K562 (cell line): ENCODE measurements around the gene PSME1. TPM values are rescaled to one million over a fixed set of nuclear protein-coding genes. Genes with fewer than 3 reads are reported as not detected.

Experiments
- ARNT ChIP-seq, 2 experiments: fragments of 450-650 bp; IDR thresholded peaks; 2 replicates each; pipeline ENCODE4 v1.6.1; 2016; ENCODE audit warnings: mild to moderate bottlenecking in 1 of 2
- BRD9 ChIP-seq: fragments of 450-650 bp; IDR thresholded peaks from 2 replicates; pipeline ENCODE4 v1.6.1; 2018; ENCODE audit warnings: low read depth; ENCODE audit not compliant: partially characterized antibody
- EGR1 ChIP-seq: fragments of 450-650 bp; conservative IDR thresholded peaks from 2 replicates; pipeline ENCODE4 v1.6.1; 2017; ENCODE audit warnings: mild to moderate bottlenecking
- ESRRA ChIP-seq: fragments of 450-650 bp; IDR thresholded peaks from 2 replicates; pipeline ENCODE4 v1.6.1; 2014; ENCODE audit warnings: low read depth, mild to moderate bottlenecking, moderate library complexity, borderline replicate concordance
- HDAC6 ChIP-seq: IDR thresholded peaks from 2 replicates; pipeline ENCODE4 v1.6.1; 2012; ENCODE audit warnings: low read depth, mild to moderate bottlenecking, control low read depth, inconsistent platforms, low read length, moderate library complexity
- JUN ChIP-seq, 2 experiments: sonication (generic) in 1 of 2; formaldehyde crosslinking in 1 of 2; IDR thresholded peaks; 2 replicates each; pipeline versions ENCODE4 v1.6.1 to v1.8.0; 2012 to 2022; ENCODE audit warnings: borderline replicate concordance in 2 of 2, mild to moderate bottlenecking in 2 of 2, improper control_type of control experiment in 1 of 2, low read depth in 1 of 2, low read length in 1 of 2, missing genetic modification reagents in 1 of 2
- MAZ ChIP-seq, 2 experiments: fragments of 450-650 bp in 1 of 2; sonication (generic) in 1 of 2; formaldehyde crosslinking; IDR thresholded peaks in 1 of 2; conservative IDR thresholded peaks in 1 of 2; 2 replicates each; pipeline versions ENCODE4 v1.4.0 to v1.5.0; 2020; ENCODE audit warnings: mild to moderate bottlenecking in 1 of 2, missing genetic modification reagents in 1 of 2
- PTRF ChIP-seq: fragments of 450-650 bp; IDR thresholded peaks from 2 replicates; pipeline ENCODE4 v1.6.1; 2016; ENCODE audit warnings: mild to moderate bottlenecking, missing genetic modification characterization, missing compliant biosample characterization
- PYGO2 ChIP-seq: fragments of 450-650 bp; IDR thresholded peaks from 2 replicates; pipeline ENCODE4 v1.6.1; 2016; ENCODE audit warnings: mild to moderate bottlenecking, missing genetic modification characterization, moderate library complexity, missing compliant biosample characterization
- RBM25 ChIP-seq: fragments of 200-400 bp; formaldehyde crosslinking; IDR thresholded peaks from 2 replicates; pipeline ENCODE4 v1.6.1; 2018; ENCODE audit warnings: low read length, low read depth, moderate library complexity; ENCODE audit not compliant: severe bottlenecking
- TAF9B ChIP-seq: fragments of 450-650 bp; IDR thresholded peaks from 2 replicates; pipeline ENCODE4 v1.6.1; 2018; ENCODE audit warnings: mild to moderate bottlenecking; ENCODE audit not compliant: partially characterized antibody
- ZFPM2 ChIP-seq: fragments of 250-450 bp; sonication (Bioruptor Pico); IDR thresholded peaks from 2 replicates; pipeline ENCODE4 v1.5.1; 2022; ENCODE audit warnings: mild to moderate bottlenecking
- ZNF146 ChIP-seq: IDR thresholded peaks from one replicate; pipeline ENCODE4 v1.6.1; 2018; ENCODE audit warnings: missing compliant biosample characterization; ENCODE audit not compliant: unreplicated experiment
- ZNF75A ChIP-seq: fragments of 450-650 bp; formaldehyde crosslinking; IDR thresholded peaks from 2 replicates; pipeline ENCODE4 v1.4.0; 2020; ENCODE audit warnings: mild to moderate bottlenecking
- polyA plus RNA-seq, 8 experiments: library from polyadenylated mRNA; depleted of rRNA in 4 of 8; stranded (reverse) in 5 of 8; unstranded in 3 of 8; fragments of >200 nt; fragmentation: Nextera tagmentation in 2 of 8; fragmentation: Illumina TruSeq in 1 of 8; extraction: Ambion mirVana in 2 of 8; extraction: Trizol in 1 of 8; gene quantifications; 2 replicates each; pipeline versions ENCODE4 v1.2.1 to v1.2.3, GENCODE V29; 2011 to 2014; ENCODE audit warnings: inconsistent platforms in 1 of 8, missing spikeins in 1 of 8
- total RNA-seq, 7 experiments: library from RNA; depleted of rRNA in 6 of 7; stranded (reverse); fragments of >200 nt in 6 of 7; fragmentation: Illumina TruSeq in 2 of 7; extraction: Trizol in 2 of 7; gene quantifications; 2 replicates each; pipeline versions ENCODE4 v1.2.1 to v1.2.3, GENCODE V29; 2011 to 2021; ENCODE audit warnings: low replicate concordance in 1 of 7
- TF ChIP-seq, protein P1 (sequence below): fragments of 250-450 bp; sonication (Bioruptor Pico); IDR thresholded peaks from 2 replicates; pipeline ENCODE4 v1.4.0; 2020; ENCODE audit warnings: borderline replicate concordance
- TF ChIP-seq, protein P2 (sequence below), 2 experiments: fragments of 450-650 bp in 1 of 2; IDR thresholded peaks; 2 replicates each; pipeline ENCODE4 v1.6.1; 2011 to 2017; ENCODE audit warnings: low read depth in 2 of 2, antibody characterized with exemption in 1 of 2, borderline replicate concordance in 1 of 2, low read length in 1 of 2, mild to moderate bottlenecking in 1 of 2, mixed read lengths in 1 of 2; ENCODE audit not compliant: control insufficient read depth in 1 of 2
- TF ChIP-seq, protein P3 (sequence below): sonication (generic); formaldehyde crosslinking; IDR thresholded peaks from 2 replicates; pipeline ENCODE4 v1.4.0; 2020; ENCODE audit warnings: mild to moderate bottlenecking, missing genetic modification reagents
- TF ChIP-seq, protein P4 (sequence below): fragments of 250-450 bp; sonication (Bioruptor Pico); IDR thresholded peaks from 2 replicates; pipeline ENCODE4 v1.8.0; 2022; ENCODE audit warnings: inconsistent platforms, mild to moderate bottlenecking, moderate library complexity, borderline replicate concordance

The PSME1 gene
- total and polyA plus RNA-seq, 9 of the 15 experiments (the other 6 are each of a cell fraction or from before 2014, with no cell fraction given), result 20.3 to 180 (median 67.5) TPM

DNA sequence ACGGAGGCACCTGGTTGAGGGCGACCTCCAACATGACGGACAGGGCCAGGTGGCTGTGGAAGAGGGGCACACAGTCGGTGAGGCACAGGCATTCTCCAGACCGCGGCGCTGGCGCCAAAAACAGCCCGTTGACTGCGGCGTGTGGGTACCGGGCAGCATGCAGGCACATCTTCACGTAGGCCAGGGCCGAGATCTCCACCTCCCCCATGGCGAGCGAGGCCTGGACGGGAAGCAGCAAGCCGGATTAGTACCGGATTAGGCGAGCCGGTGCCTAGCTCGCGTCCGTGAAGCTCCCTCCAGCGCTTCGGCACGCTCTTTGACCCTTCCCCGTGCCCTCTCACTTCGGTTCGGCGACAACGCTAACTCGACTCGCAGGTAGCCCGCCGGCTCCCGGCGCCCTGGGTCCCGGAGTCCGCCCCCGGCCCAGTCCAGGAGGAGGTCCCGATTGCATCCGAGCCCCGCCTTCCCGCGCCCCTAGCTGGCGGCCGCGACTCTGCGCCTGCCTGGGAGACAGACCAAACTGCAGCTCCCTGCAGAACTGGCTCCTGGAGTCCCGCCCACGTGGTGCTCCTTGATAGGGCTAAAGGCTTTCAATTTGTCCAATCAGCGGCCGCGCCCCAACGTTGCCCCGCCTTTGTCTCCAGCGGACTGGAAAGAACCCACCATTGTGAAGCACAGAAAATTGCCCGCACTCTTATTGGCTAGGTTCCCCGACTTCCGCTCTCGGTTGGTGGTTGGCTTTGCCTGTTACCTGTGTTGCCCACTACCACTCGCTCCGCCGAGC is 5.3 kb downstream of the PSME1 start, which contains the start of gene EMC9 (continued):
- TF ChIP-seq RBM25 (peak; percentile 58), ZNF146 (CRISPR knock-in tag) (no peak), ZFPM2 (no peak), PYGO2 (no peak), PTRF (tag) (no peak), ZNF75A (CRISPR knock-in tag) (no peak), ARNT (IDR thresholded peaks at IDR 0.05) (no peak), ESRRA (no peak), TAF9B (no peak), JUN (IDR thresholded peaks at IDR 0.05; ENCODE audit: borderline replicate concordance, low read depth, low read length) (no peak), JUN (CRISPR knock-in tag; IDR thresholded peaks at IDR 0.05; ENCODE audit: borderline replicate concordance) (no peak), MAZ (CRISPR knock-in tag; conservative IDR thresholded peaks at IDR 0.05 in 1 of 2, IDR thresholded peaks at IDR 0.05 in 1 of 2) (peak; percentile 32 to 47), HDAC6 (no peak), EGR1 (peak; percentile 88), BRD9 (no peak)
- TF ChIP-seq, protein P1, sequence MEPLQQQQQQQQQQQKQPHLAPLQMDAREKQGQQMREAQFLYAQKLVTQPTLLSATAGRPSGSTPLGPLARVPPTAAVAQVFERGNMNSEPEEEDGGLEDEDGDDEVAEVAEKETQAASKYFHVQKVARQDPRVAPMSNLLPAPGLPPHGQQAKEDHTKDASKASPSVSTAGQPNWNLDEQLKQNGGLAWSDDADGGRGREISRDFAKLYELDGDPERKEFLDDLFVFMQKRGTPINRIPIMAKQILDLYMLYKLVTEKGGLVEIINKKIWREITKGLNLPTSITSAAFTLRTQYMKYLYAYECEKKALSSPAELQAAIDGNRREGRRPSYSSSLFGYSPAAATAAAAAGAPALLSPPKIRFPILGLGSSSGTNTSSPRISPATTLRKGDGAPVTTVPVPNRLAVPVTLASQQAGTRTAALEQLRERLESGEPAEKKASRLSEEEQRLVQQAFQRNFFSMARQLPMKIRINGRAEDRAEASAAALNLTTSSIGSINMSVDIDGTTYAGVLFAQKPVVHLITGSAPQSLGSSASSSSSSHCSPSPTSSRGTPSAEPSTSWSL (CRISPR knock-in tag), result no peak
- TF ChIP-seq, protein P2, sequence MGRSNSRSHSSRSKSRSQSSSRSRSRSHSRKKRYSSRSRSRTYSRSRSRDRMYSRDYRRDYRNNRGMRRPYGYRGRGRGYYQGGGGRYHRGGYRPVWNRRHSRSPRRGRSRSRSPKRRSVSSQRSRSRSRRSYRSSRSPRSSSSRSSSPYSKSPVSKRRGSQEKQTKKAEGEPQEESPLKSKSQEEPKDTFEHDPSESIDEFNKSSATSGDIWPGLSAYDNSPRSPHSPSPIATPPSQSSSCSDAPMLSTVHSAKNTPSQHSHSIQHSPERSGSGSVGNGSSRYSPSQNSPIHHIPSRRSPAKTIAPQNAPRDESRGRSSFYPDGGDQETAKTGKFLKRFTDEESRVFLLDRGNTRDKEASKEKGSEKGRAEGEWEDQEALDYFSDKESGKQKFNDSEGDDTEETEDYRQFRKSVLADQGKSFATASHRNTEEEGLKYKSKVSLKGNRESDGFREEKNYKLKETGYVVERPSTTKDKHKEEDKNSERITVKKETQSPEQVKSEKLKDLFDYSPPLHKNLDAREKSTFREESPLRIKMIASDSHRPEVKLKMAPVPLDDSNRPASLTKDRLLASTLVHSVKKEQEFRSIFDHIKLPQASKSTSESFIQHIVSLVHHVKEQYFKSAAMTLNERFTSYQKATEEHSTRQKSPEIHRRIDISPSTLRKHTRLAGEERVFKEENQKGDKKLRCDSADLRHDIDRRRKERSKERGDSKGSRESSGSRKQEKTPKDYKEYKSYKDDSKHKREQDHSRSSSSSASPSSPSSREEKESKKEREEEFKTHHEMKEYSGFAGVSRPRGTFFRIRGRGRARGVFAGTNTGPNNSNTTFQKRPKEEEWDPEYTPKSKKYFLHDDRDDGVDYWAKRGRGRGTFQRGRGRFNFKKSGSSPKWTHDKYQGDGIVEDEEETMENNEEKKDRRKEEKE (IDR thresholded peaks at IDR 0.05; ENCODE audit: borderline replicate concordance in 1 of 2, control insufficient read depth in 1 of 2, low read depth in 2 of 2, low read length in 1 of 2), result no peak
- TF ChIP-seq, protein P3, sequence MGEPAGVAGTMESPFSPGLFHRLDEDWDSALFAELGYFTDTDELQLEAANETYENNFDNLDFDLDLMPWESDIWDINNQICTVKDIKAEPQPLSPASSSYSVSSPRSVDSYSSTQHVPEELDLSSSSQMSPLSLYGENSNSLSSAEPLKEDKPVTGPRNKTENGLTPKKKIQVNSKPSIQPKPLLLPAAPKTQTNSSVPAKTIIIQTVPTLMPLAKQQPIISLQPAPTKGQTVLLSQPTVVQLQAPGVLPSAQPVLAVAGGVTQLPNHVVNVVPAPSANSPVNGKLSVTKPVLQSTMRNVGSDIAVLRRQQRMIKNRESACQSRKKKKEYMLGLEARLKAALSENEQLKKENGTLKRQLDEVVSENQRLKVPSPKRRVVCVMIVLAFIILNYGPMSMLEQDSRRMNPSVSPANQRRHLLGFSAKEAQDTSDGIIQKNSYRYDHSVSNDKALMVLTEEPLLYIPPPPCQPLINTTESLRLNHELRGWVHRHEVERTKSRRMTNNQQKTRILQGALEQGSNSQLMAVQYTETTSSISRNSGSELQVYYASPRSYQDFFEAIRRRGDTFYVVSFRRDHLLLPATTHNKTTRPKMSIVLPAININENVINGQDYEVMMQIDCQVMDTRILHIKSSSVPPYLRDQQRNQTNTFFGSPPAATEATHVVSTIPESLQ (CRISPR knock-in tag), result no peak
- TF ChIP-seq, protein P4, sequence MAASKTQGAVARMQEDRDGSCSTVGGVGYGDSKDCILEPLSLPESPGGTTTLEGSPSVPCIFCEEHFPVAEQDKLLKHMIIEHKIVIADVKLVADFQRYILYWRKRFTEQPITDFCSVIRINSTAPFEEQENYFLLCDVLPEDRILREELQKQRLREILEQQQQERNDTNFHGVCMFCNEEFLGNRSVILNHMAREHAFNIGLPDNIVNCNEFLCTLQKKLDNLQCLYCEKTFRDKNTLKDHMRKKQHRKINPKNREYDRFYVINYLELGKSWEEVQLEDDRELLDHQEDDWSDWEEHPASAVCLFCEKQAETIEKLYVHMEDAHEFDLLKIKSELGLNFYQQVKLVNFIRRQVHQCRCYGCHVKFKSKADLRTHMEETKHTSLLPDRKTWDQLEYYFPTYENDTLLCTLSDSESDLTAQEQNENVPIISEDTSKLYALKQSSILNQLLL (CRISPR knock-in tag), result no peak
